ENCODE measurements around the gene ADM5.

Gene ADM5

DNA sequence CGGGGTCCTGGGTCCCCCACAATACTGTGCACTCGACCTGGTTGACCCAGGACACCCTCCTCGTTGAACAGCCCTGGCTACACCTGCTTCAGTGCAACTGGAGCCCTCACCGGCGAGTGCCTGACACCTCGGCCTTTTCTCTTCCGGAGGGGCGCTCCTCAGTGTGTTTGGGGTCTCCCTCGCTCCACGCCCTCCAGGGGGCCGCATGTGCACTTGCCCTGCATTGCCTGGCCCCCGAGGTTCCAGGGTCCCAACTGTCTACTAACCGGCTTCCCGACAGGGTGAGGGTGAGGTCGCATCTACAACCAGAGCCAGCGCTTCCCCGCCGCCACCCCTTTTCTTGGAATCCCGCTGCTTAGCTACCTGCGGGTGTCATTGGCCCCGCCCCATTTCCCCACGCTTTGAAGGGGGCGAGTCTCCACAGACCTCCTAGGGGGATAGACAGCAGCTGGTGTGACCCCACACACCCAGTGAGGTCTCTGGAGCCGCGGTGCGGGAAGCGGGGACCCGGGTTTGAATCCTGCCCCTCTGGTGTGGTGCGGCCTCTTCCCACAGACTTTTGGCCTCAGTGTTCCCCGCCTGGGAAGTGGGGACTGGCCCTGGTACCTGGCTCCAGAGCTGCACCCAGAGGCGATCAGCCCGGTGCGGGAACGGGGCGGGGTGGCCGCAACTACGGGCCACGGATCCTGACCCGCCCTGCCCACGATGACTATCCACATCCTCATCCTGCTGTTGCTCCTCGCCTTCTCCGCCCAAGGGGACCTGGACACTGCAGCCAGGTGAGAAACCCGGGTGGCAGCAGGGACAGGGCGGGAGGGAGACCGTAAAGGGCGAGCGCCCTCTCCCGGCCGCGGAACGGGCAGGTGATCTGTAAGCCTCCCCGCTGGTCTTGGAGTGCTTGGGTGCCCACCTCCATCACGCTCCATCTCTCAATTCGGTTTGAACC, at the start of gene ADM5:
Gene ADM5 (plus strand): TSS at position 462 of the 946 bp plus-strand sequence. CDS start 244 bp downstream, at position 706.
- peak; percentile 20 for DNase-seq (ENCODE audit: low spot score)

DNA sequence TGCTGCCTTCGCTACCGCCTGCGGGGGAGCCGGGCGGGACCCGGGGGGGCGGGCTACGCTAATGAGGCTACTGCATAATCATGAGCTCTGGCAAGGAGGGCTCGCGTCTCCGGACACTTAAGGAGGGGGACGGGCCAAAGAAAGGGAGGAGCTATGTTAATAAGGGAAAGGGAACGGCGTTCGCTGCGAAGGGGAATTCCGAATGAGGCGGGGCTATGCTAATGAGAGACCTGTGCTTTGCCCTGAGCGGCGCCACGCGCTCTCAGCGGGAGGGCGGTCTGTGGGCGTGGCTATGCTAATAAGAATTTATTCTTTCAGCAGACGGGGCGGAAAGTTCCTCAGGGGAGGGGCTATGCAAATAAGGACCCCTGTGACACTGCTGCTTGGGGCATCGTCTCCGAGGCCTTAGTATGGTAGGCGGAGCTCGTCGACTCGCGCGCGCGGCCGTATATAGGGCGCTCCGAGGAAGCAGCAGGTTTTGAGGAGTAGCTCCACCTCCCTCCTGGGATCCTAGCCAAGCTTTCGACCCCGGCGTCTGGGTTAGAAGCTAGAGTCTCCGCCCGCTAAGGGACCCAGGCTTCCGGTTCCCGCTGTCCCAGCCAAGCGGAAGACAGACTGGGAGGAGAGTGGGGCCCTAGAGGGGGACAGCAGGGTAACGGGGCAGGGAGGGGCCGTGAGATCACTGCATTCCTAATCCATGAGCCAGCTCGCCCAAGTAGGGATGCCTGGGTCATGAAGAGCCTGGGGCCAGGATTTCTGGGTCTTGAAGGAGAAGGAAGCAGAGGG, 49.1 kb upstream of the ADM5 start, which contains the start of gene RRAS:
Gene RRAS (minus strand): TSS at position 31 of the 786 bp plus-strand sequence. CDS start 45 bp downstream, outside the sequence.
- peak; percentile 100 for DNase-seq (ENCODE audit: low spot score)

GRCh38 chr19:49641688-49642491, 47.5 kb upstream of the ADM5 start, which contains the start of gene SCAF1:
TSS of gene SCAF1 (plus strand) at chr19:49642209. CDS start at chr19:49645027, 2,818 bp downstream.
- DNase-seq (ENCODE audit: low spot score), result peak; percentile 99

- no peak for DNase-seq (ENCODE audit: low spot score)
Measured at GRCh38 chr19:49642492-49643035, 46.8 kb upstream of the ADM5 start.

- no peak for DNase-seq (ENCODE audit: low spot score)
Measured at GRCh38 chr19:49643466-49643865, 45.9 kb upstream of the ADM5 start.

- no peak for DNase-seq (ENCODE audit: low spot score)
Measured at GRCh38 chr19:49645592-49645991, 43.8 kb upstream of the ADM5 start.

- no peak for DNase-seq (ENCODE audit: low spot score)
Measured at GRCh38 chr19:49645995-49646394, 43.4 kb upstream of the ADM5 start.

- DNase-seq (ENCODE audit: low spot score), result no peak
Measured at GRCh38 chr19:49646586-49646985, 42.8 kb upstream of the ADM5 start.

DNA sequence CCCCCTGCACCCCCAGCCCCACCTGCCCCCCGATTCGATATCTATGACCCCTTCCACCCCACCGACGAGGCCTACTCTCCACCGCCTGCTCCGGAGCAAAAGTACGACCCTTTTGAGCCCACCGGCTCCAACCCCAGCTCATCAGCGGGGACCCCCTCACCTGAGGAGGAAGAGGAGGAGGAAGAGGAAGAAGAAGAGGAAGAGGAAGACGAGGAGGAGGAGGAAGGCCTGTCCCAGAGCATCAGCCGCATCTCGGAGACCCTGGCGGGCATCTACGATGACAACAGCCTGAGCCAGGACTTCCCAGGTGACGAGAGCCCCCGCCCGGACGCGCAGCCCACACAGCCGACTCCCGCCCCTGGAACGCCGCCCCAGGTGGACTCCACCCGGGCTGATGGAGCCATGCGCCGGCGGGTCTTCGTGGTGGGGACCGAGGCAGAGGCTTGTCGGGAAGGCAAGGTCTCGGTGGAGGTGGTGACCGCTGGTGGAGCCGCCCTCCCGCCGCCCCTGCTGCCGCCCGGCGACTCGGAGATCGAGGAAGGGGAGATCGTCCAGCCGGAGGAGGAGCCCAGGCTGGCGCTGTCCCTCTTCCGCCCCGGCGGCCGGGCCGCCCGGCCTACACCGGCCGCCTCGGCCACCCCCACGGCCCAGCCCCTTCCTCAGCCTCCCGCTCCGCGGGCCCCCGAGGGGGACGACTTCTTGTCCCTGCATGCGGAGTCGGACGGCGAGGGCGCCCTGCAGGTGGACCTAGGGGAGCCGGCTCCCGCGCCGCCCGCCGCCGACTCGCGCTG, 38.2 kb upstream of the ADM5 start:
- no peak for DNase-seq (ENCODE audit: low spot score)

DNA sequence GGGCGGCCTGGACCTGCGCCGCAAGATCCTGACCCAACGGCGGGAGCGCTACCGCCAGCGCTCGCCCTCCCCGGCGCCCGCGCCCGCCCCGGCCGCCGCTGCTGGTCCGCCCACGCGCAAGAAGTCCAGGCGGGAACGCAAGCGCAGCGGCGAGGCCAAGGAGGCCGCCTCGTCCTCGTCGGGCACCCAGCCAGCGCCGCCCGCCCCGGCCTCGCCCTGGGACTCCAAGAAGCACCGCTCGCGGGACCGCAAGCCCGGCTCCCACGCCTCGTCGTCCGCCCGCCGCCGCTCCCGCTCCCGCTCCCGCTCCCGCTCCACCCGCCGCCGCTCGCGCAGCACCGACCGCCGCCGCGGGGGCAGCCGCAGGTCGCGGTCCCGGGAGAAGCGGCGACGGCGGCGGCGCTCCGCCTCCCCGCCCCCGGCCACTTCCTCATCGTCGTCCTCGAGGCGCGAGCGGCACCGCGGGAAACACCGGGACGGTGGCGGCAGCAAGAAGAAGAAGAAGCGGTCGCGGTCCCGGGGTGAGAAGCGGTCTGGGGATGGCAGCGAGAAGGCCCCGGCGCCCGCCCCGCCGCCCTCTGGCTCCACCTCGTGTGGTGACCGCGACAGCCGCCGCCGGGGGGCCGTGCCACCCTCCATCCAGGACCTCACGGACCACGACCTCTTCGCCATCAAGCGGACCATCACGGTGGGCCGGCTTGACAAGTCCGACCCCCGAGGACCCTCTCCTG, 37.4 kb upstream of the ADM5 start:
- DNase-seq (ENCODE audit: low spot score), result no peak

DNA sequence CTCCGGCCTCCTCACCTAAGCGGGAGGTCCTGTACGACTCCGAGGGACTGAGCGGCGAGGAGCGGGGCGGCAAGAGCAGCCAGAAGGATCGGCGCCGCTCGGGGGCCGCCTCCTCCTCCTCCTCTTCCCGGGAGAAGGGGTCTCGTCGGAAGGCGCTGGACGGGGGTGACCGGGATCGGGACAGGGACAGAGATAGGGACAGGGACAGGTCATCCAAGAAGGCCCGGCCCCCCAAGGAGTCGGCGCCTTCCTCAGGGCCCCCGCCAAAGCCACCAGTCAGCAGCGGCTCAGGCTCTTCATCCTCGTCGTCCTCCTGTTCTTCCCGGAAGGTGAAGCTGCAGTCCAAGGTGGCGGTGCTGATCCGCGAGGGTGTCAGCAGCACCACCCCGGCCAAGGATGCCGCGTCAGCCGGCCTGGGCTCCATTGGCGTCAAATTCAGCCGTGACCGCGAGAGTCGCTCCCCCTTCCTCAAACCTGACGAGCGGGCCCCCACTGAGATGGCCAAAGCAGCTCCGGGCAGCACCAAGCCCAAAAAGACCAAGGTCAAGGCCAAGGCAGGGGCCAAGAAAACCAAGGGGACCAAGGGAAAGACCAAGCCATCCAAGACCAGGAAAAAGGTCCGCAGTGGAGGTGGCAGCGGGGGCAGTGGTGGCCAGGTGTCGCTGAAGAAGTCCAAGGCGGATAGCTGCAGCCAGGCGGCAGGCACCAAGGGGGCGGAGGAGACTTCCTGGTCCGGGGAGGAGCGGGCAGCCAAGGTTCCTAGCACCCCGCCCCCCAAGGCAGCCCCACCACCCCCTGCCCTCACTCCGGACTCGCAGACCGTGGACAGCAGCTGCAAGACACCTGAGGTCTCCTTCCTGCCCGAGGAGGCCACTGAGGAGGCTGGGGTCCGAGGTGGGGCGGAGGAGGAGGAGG, 36.6 kb upstream of the ADM5 start:
- DNase-seq (ENCODE audit: low spot score), result no peak

GRCh38 chr19:49653466-49653806, 36.0 kb upstream of the ADM5 start:
- DNase-seq (ENCODE audit: low spot score), result no peak

- DNase-seq (ENCODE audit: low spot score), result no peak
Measured at GRCh38 chr19:49654581-49654980, 34.8 kb upstream of the ADM5 start.

DNA sequence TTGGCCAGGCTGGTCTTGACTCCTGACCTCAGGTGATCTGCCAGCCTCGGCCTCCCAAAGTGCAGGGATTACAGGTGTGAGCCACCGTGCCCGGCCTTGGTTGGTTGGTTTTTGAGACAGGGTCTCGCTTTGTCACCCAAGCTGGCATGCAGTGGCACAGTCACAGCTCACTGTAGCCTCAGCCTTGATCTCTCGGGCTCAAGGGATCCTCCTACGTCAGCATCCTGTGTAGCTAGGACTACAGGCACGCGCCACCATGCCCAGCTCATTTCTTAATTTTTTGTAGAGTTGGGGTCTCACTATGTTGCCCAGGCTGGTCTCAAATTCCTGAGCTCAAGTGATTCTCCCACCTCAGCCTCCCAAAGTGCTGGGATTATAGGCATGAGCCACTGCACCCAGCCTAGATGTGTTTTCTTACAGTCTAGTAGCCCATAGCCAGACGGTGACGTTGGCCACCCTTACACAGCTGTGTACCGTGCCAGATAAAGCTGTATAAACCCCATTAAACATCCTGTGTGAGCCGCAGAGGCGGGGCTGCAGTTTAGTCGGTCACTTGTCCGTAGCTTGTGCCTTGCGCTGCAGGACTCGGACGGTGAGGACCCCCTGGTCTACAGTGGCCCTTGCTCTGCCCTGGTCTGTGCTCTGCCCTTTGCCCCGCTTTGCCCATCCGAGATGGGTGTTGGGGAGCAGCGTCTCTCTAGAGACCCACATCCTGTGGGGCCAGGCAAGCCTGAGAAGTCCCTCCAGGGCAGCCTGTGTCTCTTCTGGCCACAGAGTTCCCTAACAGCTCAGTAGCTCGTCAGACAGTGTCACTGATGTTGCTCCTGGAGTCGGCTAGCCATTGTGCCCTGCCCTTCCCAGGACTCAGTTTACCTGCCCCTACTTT, 33.6 kb upstream of the ADM5 start:
- DNase-seq (ENCODE audit: low spot score), result no peak

DNA sequence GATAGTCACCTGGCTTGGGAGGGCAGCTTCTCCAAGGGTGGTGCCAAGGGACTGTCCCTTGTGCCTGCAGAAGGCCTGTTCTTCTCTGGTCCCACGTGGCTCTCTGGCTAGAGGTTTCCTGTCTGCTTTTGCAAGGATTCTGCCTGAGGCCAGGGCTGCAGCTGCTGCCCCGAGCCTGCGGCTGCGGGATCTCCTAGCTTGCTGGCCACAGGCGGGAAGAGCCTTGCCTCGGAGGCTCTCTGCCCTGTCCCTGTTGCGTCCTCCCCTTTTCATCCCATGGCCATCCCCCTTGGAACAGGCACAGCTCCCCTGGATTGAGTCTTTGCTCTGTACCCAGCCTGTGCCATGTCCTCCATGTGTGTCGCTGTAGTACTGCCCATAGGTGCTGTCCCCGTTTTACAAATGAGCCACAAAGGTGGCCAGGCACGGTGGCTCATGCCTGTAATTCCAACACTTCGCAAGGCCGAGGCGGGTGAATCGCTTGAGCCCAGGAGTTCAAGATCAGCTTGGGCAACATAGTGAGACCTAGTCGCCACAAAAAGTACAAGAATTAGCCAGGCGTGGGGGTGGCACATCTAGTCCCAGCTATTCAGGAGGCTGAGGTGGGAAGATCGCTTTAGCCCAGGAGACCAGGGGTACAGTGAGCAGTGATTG, 32.8 kb upstream of the ADM5 start:
- no peak for DNase-seq (ENCODE audit: low spot score)

- DNase-seq (ENCODE audit: low spot score), result no peak
Measured at GRCh38 chr19:49657493-49658138, 31.8 kb upstream of the ADM5 start.

GRCh38 chr19:49658139-49658517, 31.3 kb upstream of the ADM5 start:
- DNase-seq (ENCODE audit: low spot score), result no peak

All from CD4-positive, alpha-beta T cell treated with Interleukin-15 for 4 hours (primary cell).